Astrocyte (in vitro differentiated cells and primary cell): ENCODE measurements around the gene HSPA1B. TPM values are rescaled to one million over a fixed set of nuclear protein-coding genes. Genes with fewer than 3 reads are reported as not detected.
"Not testable (repeated sequence)": the region's sequence is repeated elsewhere in the genome, so short reads cannot be mapped to it uniquely, and the experiment has no call there.

Experiments used
- DNase-seq: peaks from one replicate; pipeline ENCODE4 v3.0.0-alpha.2; 2010; ENCODE audit warnings: low read depth
- FAIRE-seq: peaks from 2 replicates; lab custom pipeline; 2011; peaks lifted over from hg19 to GRCh38; lab: Jason Lieb, UNC
- H2AFZ ChIP-seq: 2 replicates; pipeline ENCODE4 v1.6.0; 2012; ENCODE audit warnings: low read depth, low read length, inconsistent platforms
- H3K27ac ChIP-seq: 2 replicates; pipeline ENCODE4 v1.5.1; 2011; ENCODE audit warnings: low read depth, low read length, inconsistent platforms
- H3K27me3 ChIP-seq: 2 replicates; pipeline ENCODE4 v1.6.0; 2011; ENCODE audit warnings: low read length, inconsistent platforms; ENCODE audit not compliant: insufficient read depth
- H3K36me3 ChIP-seq: 2 replicates; pipeline ENCODE4 v1.5.1; 2011; ENCODE audit warnings: low read length, inconsistent platforms; ENCODE audit not compliant: insufficient read depth
- H3K4me1 ChIP-seq: 2 replicates; pipeline ENCODE4 v1.5.1; 2011; ENCODE audit warnings: low read length, inconsistent platforms; ENCODE audit not compliant: insufficient read depth
- H3K4me2 ChIP-seq: 2 replicates; pipeline ENCODE4 v1.6.0; 2012; ENCODE audit warnings: low read length, inconsistent platforms
- H3K4me3 ChIP-seq: 2 replicates; pipeline ENCODE4 v1.5.1; 2011; ENCODE audit warnings: low read depth, mild to moderate bottlenecking, low read length, inconsistent platforms; ENCODE audit not compliant: insufficient read depth
- H3K79me2 ChIP-seq: 2 replicates; pipeline ENCODE4 v1.6.0; 2012; ENCODE audit warnings: mild to moderate bottlenecking, low read length, inconsistent platforms; ENCODE audit not compliant: insufficient read depth
- H3K9ac ChIP-seq: 2 replicates; pipeline ENCODE4 v1.6.0; 2012; ENCODE audit warnings: mild to moderate bottlenecking, low read length, inconsistent platforms
- H3K9me3 ChIP-seq: 2 replicates; pipeline ENCODE4 v1.5.1; 2012; ENCODE audit warnings: low read depth, mild to moderate bottlenecking, low read length, inconsistent platforms; ENCODE audit not compliant: insufficient read depth
- H4K20me1 ChIP-seq: 2 replicates; pipeline ENCODE4 v1.6.0; 2012; ENCODE audit warnings: low read length, inconsistent platforms; ENCODE audit not compliant: insufficient read depth
- H3K27ac Mint-ChIP-seq: one replicate; pipeline ENCODE4 v1.8.0; 2021; ENCODE audit warnings: mild to moderate bottlenecking, mixed read lengths; ENCODE audit not compliant: unreplicated experiment
- H3K27me3 Mint-ChIP-seq: one replicate; pipeline ENCODE4 v1.8.0; 2021; ENCODE audit warnings: low read depth, mixed read lengths; ENCODE audit not compliant: unreplicated experiment
- H3K36me3 Mint-ChIP-seq: one replicate; pipeline ENCODE4 v1.8.0; 2021; ENCODE audit warnings: low read depth, mixed read lengths; ENCODE audit not compliant: unreplicated experiment
- H3K4me1 Mint-ChIP-seq: one replicate; pipeline ENCODE4 v1.8.0; 2021; ENCODE audit warnings: low read depth, mixed read lengths; ENCODE audit not compliant: unreplicated experiment
- H3K4me3 Mint-ChIP-seq: one replicate; pipeline ENCODE4 v1.8.0; 2021; ENCODE audit warnings: mild to moderate bottlenecking, moderate library complexity, mixed read lengths; ENCODE audit not compliant: unreplicated experiment
- H3K9me3 Mint-ChIP-seq: one replicate; pipeline ENCODE4 v1.8.0; 2021; ENCODE audit warnings: mild to moderate bottlenecking, mixed read lengths; ENCODE audit not compliant: unreplicated experiment
- EZH2 ChIP-seq: IDR thresholded peaks from 2 replicates; pipeline ENCODE4 v1.6.1; 2012; ENCODE audit warnings: mild to moderate bottlenecking, low read length, inconsistent platforms; ENCODE audit not compliant: insufficient read depth
- total RNA-seq: library from RNA; stranded (reverse); gene quantifications from 2 replicates; pipeline ENCODE4 v1.2.1, GENCODE V29; 2021
- TF ChIP-seq, protein P1 (sequence below): IDR thresholded peaks from 2 replicates; pipeline ENCODE4 v1.5.1; 2011; ENCODE audit warnings: low read depth, mild to moderate bottlenecking, inconsistent platforms, low read length, moderate library complexity; ENCODE audit not compliant: insufficient read depth

HSPA1B gene
- total RNA-seq, 1 donor from 2014 or later, result 77.2 TPM

DNA sequence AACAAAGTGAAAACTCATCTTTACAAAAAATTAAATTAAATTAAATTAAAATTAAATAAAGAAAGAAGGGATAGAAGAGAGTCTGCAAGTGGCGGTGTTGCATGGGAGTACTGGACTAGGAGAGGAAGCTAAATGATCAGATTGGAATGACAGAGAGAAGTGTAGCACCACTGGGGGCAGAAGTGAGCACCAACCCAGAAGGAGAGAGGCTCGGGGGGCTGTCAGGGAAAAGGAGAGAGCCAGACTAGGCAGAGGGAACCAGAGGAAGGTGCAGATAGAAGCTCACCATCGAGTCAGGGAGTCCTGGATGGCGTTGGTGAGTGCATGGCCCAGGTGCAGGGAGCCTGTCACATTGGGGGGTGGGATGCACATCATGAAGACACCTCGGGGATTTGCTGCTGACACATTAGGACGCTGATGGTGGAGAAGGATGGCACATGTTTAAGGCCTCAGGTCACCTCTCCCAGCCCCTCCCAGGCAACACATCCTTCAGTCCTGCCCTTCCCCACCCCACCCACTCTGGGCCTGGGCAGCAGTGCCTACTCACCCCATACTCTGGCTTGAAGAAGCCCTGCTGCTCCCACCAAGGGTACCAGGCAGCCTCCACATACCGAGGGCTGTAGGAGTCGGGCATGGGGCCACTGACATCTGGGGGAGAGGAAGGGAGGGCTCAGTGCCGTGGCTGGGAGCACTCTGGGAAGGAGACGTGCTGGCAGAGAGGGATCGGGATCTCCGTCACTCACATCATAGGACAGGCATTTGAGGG is 36.0 kb upstream of the HSPA1B start:
- Histone ChIP-seq H3K79me2 (peaks cover 47% of the 10 kb centered on the region), H3K9me3 (no peaks in the 10 kb centered on the region), H3K4me2 (no peak overlapping the region), H3K36me3 (peaks cover 18% of the 10 kb centered on the region), H3K4me3 (no peak overlapping the region), H2AFZ (no peak overlapping the region), H3K27ac (no peak overlapping the region), H3K9ac (no peak overlapping the region), H3K27me3 (no peaks in the 10 kb centered on the region), H4K20me1 (peaks cover 11% of the 10 kb centered on the region), H3K4me1 (peaks cover 21% of the 10 kb centered on the region)
- Mint-ChIP-seq H3K4me3 (peak overlapping the region; percentile 70), H3K36me3 (peaks cover 10% of the 10 kb centered on the region), H3K27ac (no peak overlapping the region), H3K27me3 (no peaks in the 10 kb centered on the region), H3K9me3 (no peaks in the 10 kb centered on the region), H3K4me1 (peaks cover 11% of the 10 kb centered on the region)
- TF ChIP-seq, protein P1, sequence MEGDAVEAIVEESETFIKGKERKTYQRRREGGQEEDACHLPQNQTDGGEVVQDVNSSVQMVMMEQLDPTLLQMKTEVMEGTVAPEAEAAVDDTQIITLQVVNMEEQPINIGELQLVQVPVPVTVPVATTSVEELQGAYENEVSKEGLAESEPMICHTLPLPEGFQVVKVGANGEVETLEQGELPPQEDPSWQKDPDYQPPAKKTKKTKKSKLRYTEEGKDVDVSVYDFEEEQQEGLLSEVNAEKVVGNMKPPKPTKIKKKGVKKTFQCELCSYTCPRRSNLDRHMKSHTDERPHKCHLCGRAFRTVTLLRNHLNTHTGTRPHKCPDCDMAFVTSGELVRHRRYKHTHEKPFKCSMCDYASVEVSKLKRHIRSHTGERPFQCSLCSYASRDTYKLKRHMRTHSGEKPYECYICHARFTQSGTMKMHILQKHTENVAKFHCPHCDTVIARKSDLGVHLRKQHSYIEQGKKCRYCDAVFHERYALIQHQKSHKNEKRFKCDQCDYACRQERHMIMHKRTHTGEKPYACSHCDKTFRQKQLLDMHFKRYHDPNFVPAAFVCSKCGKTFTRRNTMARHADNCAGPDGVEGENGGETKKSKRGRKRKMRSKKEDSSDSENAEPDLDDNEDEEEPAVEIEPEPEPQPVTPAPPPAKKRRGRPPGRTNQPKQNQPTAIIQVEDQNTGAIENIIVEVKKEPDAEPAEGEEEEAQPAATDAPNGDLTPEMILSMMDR, result peak; percentile 55
- no peak for TF ChIP-seq EZH2
- FAIRE-seq (no peak), DNase-seq (no peak)

DNA sequence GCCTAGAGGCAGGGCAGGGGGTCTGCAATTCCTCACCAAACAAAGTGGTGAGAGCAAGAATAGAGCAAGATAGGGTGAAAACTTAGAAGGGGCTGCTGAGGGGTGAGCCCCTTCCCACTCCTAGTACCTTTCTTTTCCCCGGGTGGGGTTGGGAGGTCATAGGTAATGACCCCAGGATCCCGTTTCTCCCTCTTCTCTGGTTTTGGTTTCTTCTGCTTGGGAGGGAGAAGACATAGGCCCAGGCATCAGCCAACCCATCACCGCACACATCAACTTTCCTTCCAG is 35.5 kb upstream of the HSPA1B start:
- no peaks in the 10 kb centered on the region for H3K27me3 ChIP-seq
- H3K9ac ChIP-seq, result peak overlapping the region; percentile 20
- DNase-seq, result no peak
- peak overlapping the region; percentile 89 for H3K4me2 ChIP-seq
- H3K9me3 ChIP-seq, result no peaks in the 10 kb centered on the region
- no peak for FAIRE-seq
- H3K4me3 ChIP-seq, result no peak overlapping the region
- H3K36me3 ChIP-seq, result peaks cover 19% of the 10 kb centered on the region
- H3K27ac Mint-ChIP-seq, result no peak overlapping the region
- no peaks in the 10 kb centered on the region for H3K9me3 Mint-ChIP-seq
- peaks cover 11% of the 10 kb centered on the region for H3K4me1 Mint-ChIP-seq
- peak overlapping the region; percentile 34 for H3K4me3 Mint-ChIP-seq
- peaks cover 10% of the 10 kb centered on the region for H3K36me3 Mint-ChIP-seq
- TF ChIP-seq, protein P1, result no peak
- no peak for TF ChIP-seq EZH2
- peaks cover 11% of the 10 kb centered on the region for H4K20me1 ChIP-seq
- peaks cover 47% of the 10 kb centered on the region for H3K79me2 ChIP-seq
- no peaks in the 10 kb centered on the region for H3K27me3 Mint-ChIP-seq
- H2AFZ ChIP-seq, result no peak overlapping the region
- H3K4me1 ChIP-seq, result peaks cover 21% of the 10 kb centered on the region
- no peak overlapping the region for H3K27ac ChIP-seq

DNA sequence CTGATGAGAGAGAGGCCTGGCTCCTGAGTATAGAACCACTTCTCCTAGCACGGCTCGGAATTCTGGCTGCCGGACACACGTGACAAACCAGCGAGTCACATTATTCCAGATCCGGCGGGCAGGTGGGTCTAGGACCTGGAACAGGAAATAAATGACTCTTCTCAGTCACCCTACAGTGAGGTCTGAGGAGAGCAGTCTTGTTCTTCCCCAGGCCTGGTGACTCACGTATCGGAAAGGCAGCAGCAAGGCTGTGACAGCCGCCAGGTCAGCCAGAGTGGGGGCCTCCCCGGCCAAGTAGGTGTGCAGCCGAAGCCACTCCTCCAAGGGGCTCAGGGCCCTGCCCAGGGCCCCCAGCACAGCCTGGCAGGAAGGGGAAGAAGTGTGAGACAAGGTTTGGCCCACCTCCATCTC is 34.8 kb upstream of the HSPA1B start:
- Histone ChIP-seq H3K27ac (peak overlapping the region; percentile 52), H2AFZ (no peak overlapping the region)
- H3K4me3 Mint-ChIP-seq, result peak overlapping the region; percentile 20

DNA sequence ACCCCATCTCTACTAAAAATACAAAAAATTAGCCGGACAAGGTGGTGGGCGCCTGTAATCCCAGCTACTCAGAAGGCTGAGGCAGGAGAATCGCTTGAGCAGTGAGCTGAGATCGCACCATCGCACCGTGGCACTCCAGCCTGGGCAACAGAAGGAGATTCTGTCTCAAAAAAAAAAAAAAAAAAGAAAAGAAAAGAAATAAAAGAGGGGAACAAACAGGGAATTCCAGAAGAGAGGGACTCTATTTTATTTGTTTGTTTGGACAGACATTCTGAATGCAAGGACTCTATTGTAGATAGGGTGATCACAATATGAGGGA is 33.7 kb upstream of the HSPA1B start:
- not testable (repeated sequence) for H3K27ac Mint-ChIP-seq, H3K9me3 ChIP-seq, H3K27me3 Mint-ChIP-seq, H3K27me3 ChIP-seq, H3K36me3 Mint-ChIP-seq, H3K9me3 Mint-ChIP-seq, FAIRE-seq, H2AFZ ChIP-seq, DNase-seq
- peaks cover 11% of the 10 kb centered on the region for H4K20me1 ChIP-seq
- peak overlapping the region; percentile 94 for H3K27ac ChIP-seq
- peaks cover 11% of the 10 kb centered on the region for H3K4me1 Mint-ChIP-seq
- peak overlapping the region; percentile 79 for H3K4me3 ChIP-seq
- peak overlapping the region; percentile 94 for H3K9ac ChIP-seq
- H3K4me2 ChIP-seq, result peak overlapping the region; percentile 89
- peaks cover 21% of the 10 kb centered on the region for H3K4me1 ChIP-seq
- H3K36me3 ChIP-seq, result peaks cover 22% of the 10 kb centered on the region
- H3K4me3 Mint-ChIP-seq, result peak overlapping the region; percentile 99
- peaks cover 47% of the 10 kb centered on the region for H3K79me2 ChIP-seq

More for the DNA sequence above, 34.8 kb upstream of the HSPA1B start:
- peaks cover 47% of the 10 kb centered on the region for H3K79me2 ChIP-seq
- H3K4me2 ChIP-seq, result peak overlapping the region; percentile 89
- Mint-ChIP-seq H3K9me3 (no peaks in the 10 kb centered on the region), H3K4me1 (peaks cover 11% of the 10 kb centered on the region), H3K27ac (peak overlapping the region; percentile 48), H3K27me3 (no peaks in the 10 kb centered on the region), H3K36me3 (peaks cover 10% of the 10 kb centered on the region)
- H3K4me3 ChIP-seq, result peak overlapping the region; percentile 1
- no peak for TF ChIP-seq EZH2
- TF ChIP-seq, protein P1, result no peak
- H3K4me1 ChIP-seq, result peaks cover 21% of the 10 kb centered on the region
- peaks cover 24% of the 10 kb centered on the region for H3K36me3 ChIP-seq
- peak; percentile 52 for DNase-seq
- H3K27me3 ChIP-seq, result no peaks in the 10 kb centered on the region
- no peaks in the 10 kb centered on the region for H3K9me3 ChIP-seq
- peak overlapping the region; percentile 20 for H3K9ac ChIP-seq
- no peak for FAIRE-seq
- peaks cover 11% of the 10 kb centered on the region for H4K20me1 ChIP-seq
